Stimulated activated CD8-positive, alpha-beta memory T cell treated with anti-CD3 and anti-CD28 coated beads, Interleukin-12 subunit alpha, Interleukin-12 subunit beta, amount 100 ng/mL, for 1 hour (primary cell): Measurements from ENCODE around the gene CLASP1.
"Not testable (repeated sequence)": the region's sequence is repeated elsewhere in the genome, so short reads cannot be mapped to it uniquely, and the experiment has no call there.

Experiments used
- DNase-seq: peaks from one replicate; pipeline ENCODE4 v3.0.0-alpha.2; 2020; ENCODE audit warnings: low read depth

The CLASP1 gene

DNA sequence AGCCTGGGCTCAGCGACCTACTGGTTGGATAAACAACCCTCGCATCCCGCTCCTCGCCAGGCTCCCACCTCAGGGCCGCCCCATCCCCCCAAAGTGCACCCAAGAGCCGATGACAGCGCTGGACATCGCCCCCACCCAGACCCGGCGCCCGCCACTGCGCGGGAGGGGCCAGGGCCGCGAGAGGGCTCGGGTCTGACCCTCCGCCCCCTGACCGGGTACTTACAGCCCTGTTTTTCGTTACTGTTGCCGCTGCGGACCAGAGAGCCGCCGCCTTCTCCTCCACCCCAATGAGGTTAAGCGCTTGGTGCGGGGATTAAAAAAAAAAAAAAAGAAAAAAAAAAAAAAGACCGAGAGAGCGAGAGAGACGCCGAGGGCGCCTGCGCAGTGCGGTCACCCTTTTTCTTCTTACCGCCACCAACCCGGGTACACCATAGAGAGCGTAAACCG is at the start of gene CLASP1:
TSS of gene CLASP1 (minus strand) at position 314 of the 447 bp plus-strand sequence. CDS start 43,567 bp downstream, outside the sequence.
- peak; percentile 3 for DNase-seq

DNA sequence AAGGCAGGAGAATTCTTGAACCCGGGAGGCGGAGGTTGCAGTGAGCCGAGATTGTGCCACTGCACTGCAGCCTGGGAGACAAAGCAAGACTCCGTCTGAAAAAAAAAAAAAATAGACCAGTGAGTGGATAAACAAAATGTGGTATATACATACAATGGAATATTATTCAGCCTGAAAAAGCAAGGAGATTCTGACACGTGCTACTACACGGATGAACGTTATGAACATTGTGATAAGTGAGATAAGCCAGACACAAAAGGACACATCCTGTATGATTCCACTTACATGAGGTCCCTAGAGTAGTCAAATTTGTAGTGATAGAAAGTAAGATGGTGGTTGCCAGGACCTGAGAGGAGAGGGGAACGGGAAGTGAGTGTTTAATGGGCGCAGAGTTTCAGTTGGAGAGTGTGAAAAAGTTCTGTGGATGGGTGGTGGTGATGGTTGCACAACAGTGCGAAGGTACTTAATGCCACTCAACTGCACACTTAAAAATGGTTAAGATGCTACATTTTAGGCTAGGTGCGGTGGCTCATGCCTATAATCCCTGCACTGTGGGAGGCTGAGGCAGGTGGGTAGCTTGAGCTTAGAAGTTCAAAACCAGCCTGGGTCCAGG is 49.2 kb upstream of the CLASP1 start:
- no peak for DNase-seq

DNA sequence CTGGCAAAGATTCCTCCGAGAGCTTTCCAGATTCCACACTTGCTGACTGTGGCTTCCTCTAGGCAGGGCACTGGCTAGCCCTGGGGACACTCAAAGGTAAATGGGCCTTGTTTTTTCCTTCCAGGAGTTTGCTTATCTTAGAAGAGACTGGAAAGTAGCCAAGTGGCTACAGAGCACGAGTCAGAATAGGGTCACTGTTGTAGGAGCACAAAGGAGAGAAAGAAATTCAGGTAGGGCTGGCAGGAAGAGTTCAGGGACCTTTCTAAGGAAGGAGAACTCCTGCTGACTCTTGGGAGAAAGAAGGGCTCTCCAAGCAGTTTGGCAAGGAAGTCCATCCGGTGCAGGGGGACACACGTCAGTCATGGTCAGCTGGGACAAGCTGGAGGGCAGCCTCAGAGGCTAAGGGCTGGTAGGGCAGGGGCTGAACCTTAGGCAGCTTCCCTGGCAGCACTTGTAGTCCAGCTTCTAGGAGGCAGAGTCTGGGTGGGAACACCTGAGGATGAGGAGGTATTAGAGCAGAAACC is 47.9 kb upstream of the CLASP1 start:
- DNase-seq, result no peak

DNA sequence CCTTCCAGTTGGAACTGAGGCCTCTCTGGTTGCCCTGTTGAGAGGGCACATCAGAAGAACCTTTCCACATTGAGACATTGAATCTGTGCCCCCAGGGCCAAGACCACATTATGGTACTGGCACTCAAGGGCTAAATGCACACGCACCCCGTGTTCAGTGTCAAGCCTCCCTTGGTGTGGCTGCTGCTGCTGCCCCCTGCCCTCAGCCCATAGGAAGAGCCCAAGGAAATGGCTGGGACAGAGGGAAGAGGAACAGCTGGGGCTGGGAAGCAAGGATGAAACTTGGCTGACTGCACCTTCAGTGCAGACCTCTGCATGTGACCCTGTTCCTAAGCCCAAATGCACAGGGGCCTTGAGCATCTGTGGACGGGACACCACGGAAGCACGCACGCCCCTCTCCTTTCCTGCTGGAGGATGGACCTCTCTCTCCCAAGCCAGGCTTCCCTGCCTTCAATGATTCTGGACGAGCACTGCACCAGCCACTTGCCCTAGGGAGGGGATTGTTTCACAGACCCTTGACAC is 47.2 kb upstream of the CLASP1 start:
- no peak for DNase-seq

DNA sequence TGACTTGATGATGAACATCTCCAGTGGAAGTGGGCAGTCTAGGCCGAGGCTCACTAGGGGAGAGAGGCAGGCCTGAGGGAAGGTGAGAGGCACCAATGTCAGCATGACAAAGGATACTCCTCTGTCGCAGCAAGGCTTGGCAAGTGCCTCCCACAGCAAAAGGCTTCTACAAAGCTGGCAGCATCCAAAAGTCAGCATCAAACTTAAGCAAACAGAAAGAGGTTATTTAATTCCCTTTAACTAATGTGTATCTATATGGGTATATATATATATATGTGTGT is 45.8 kb upstream of the CLASP1 start:
- DNase-seq, result no peak

DNA sequence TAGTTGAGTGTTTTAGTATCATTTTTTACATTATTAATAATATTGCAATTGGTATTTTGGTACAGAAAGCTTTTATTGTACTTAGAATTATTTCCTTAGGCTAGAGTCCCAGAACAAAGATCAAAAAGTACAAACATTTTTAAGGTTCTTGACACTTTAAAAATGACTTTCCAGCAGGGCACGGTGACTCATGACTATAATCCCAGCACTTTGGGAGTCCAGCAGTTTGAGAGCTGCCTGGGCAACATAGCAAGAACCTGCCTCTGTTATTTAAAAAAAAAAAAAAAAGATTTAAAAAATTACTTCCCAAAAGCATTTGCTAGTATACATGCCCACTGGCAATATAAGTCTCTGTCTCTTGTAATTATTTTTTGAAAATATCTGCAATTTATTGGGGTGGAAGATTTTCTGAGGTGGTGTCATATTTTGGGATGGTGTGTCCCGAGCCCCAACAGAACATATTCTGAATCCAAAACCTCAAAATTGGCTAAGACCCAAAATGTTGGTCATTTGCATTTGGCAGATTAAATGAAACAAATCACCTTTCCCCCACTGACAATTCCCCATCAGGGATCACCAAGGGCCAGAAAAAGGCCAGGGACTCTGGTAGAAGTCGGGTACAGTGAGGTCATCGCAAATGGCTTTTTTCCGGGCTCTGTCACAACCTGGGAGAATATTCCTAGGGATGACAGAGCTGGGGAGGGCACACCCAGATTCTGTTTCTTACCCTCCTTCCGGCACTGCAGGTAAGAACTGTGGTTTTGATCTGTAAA is 45.3 kb upstream of the CLASP1 start:
- no peak for DNase-seq

DNA sequence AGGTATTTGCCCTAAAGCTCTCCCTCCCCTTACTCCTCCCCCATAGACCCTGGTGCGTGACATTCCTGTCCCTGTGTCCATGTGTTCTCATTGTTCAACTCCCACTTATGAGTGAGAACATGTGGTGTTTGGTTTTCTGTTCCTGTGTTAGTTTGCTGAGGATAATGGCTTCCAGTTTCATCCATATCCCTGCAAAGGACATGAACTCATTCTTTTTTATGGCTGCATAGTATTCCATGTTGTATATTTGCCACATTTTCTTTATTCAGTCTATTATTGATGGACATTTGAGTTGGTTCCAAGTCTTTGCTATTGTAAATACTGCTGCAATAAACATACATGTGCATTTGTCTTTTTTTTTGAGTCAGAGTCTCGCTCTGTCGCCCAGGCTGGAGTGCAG is 41.3 kb upstream of the CLASP1 start:
- DNase-seq, result not testable (repeated sequence)

DNA sequence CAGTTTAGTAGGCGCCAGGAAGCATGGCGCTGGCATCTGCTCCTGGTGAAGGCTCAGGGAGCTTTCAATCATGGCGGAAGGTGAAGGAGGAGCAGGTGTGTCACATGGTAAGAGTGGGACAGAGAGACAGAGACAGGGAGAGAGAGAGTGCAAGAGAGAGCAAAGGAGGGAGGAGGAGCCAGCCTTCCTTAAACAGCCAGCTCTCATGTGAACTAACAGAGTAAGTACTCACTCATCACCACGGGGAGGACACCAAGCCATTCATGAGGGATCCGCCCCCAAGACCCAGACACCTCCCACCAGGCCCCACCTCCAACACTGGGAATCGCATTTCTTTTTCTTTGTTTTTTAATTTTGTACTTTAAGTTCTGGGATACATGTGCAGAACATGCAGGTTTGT is 40.8 kb upstream of the CLASP1 start:
- DNase-seq, result no peak

DNA sequence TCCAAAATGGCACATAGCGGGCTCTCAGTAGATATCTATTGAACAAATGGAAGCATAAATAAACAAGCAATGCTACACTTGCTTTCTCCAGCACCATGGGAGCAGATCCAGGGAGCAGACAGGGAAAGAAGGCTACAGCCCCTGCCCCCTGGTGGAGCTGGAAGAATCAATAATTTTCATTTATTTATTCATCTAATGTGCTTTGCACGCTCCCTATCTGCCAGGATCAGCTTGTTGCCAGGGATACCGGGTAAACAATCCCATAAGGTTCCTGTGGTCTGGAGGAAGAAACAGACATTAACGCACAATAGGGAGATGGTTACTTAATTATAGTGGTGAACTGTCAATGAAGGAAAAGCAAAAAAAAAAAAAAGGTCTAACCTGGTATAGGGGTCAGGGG is 40.1 kb upstream of the CLASP1 start:
- no peak for DNase-seq

DNA sequence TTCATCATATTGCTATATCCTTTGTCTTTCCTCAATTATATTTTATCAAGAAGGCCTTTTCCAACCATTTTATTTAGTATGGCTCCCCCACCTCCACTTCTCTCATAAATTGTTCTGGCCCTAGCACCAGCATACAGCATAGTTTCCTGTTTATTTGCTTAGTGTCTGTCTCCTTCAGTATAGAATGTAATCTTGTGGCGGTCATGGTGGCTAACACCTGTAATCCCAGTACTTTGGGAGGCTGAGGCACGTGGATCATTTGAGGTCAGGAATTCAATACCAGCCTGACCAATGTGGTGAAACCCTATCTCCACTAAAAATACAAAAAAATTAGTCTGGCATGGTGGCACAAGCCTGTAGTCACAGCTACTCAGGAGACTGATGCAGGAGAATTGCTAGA is 39.6 kb upstream of the CLASP1 start:
- DNase-seq, result no peak

DNA sequence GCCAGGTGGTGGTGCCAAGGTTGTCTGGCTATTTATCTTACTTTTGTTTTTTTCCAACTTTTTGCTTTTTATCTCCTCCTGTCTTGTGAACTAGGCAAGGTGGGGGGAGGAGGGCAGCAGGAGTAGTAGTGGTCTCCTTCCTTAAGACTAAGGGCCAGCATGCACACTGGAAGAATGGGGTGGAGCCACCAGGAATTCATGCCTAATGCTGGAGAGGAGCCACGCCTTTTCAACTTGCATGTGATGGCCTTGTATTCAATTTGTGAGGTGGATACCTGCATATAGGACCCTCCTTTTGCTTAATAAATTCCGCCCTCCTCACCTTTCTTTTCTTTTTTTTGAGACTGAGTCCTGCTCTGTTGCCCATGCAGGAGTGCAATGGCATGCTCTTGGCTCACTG is 37.6 kb upstream of the CLASP1 start:
- DNase-seq, result no peak

DNA sequence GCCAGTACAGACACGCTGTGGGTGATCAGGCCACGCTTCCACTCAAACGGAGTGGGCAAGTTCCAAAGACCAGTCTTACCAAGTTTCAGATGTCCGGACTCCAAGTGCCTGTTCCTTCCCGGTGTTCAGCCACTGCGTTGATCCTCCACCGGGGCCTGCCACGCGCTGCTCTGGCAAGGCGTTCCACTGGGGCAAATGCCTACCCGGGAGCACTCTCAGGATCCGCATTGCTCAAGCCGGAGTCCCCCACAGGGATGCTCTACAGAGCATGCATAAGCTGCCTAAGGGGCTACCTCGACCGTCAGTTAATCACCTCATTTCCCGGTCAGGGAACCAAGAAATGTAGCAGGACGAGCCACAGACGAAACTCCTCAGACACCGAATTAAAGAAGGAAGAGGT is 37.0 kb upstream of the CLASP1 start:
- no peak for DNase-seq

DNA sequence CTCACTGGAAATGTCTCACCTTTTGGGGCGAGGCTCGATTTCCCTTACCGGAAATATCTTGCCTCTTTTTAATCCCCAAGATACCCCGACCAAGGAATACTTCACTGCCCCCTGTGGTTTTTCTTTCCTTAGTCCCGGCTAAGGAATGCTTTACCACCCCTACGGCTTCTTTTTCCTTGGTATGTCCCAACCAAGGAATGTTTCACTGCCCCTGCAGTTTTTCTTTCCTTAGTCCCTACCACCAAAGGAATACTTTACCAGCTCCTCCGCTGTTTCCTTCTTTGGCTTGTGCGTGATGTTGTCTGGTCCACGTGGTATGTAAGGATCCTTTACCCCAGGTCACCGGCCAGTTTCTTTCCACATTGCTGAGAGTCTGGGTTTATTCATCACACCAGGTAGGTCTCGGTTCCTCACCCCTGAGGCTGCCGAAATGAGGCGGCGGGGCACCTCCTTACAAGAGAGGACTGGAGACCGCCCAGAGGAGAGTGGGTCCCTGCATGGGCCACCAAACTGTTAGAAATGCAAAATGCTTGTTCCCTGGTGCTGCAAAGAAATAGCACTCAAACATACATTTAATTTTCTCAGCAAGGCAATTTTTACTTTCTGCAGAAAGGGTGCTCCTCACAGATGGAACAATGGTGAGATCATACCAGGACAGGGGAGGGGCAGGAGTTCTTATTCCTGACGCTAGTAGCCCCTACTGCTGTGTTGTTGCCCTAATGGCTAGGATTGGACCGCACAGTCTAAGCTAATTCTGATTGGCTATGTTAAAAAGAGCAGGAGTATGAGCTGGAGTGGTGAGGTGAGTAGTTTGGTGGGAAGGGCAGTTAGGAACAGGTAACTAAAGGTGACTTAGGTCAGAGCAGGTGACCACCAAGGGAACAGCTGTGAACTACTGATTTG is 33.4 kb upstream of the CLASP1 start:
- DNase-seq, result no peak

DNA sequence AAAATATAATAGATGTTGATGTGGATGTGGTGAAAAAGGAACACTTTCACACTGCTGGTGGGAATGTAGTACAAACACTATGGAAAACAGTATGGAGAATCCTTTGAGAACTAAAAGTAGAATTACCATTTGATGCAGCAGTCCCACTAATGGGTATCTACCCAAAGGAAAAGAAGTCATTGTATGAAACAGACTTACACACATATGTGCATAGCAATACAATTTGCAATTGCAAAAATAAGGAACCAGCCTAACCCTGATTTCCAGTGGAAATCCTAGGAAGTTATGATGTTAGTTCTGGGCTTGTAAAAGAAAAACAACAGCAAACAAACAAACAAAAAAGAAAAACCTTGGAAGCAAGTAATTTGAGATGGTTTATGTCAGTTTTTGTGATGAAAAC is 28.6 kb upstream of the CLASP1 start:
- DNase-seq, result no peak

DNA sequence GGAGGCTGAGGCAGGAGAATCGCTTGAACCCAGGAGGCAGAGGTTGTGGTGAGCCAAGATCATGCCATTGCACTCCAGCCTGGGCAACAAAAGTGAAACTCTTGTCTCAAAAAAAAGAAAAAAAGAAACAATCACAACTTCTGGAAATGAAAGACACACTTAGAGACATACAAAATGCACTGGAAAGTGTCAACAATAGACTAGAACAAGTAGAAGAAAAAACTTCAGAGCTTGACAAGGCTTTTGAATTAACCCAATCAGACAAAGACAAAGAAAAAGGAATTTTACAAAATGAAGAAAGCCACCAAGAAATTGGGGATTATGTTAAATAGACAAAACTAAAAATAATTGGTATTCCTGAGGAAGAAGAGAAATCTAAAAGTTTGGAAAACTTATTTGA is 22.4 kb upstream of the CLASP1 start:
- DNase-seq, result not testable (repeated sequence)

DNA sequence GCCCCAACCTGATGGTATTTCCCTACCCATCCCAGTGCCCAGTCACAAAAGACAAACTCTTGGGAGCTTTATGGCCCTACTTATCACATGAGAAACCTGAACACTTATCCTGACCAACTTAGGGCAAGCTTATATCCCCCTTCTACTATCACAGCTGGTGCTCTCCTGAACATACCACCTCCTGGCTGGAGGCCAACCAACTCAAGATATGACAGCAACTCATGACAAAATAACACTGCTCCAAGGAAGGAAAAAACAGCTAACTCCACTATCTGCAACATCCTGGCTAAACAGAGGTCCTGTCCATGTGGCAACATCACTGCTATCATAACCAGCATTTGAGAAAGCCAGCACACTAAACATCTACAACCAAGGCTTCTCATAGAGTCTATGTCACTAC is 20.9 kb upstream of the CLASP1 start:
- no peak for DNase-seq

DNA sequence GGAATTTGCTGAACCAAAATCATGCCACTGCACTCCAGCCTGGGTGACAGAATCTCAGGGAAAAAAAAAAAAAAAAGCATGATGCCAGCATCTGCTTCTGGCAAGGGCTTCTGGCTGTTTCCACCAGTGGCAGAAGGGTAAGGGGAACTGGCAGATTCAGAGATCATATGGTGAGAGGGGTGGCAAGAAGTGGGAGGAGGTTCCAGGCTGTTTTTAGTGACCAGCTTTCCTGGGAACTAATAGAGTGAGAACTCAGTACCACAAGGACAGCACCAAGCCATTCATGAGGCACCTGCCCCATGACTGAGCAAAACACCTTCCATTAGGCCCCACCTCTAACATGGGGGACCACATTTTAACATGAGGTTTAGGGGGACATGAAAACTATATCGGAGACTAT is 18.4 kb upstream of the CLASP1 start:
- no peak for DNase-seq

DNA sequence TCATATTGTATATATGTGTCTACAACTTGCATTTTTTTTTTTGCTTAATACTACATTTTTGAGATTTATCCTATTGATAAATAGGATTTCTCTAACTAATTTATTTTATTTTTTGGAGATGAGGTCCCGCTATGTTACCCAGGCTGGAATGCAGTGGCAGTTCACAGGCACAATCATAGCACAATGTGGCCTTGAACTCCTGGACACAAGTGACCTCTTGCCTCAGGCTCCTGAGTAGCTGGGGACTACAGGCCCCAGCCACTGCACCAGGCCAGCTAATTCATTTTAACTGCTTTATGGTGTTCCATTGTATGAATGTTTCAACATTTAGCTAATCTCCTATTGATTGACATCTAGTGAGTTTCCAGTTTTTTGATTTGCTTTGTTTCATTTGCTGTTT is 16.8 kb upstream of the CLASP1 start:
- no peak for DNase-seq

DNA sequence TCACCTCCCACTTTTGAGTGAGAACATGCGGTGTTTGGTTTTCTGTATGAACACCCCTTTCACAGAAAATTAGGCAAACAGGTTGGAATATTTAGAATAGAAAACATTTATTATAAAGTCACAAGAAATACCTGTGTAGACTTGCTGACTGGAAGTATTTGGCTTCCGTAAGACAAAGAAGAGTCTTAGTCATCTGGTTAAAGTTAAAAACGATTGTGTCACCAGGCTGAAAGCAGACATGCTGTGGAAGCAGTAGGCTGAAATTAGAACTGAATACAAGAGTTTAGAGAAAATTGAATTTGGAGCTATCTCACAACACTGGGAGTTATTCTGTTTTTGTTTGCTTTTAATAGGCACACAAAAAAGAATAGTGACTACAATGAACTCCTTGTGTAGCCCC is 16.2 kb upstream of the CLASP1 start:
- no peak for DNase-seq

DNA sequence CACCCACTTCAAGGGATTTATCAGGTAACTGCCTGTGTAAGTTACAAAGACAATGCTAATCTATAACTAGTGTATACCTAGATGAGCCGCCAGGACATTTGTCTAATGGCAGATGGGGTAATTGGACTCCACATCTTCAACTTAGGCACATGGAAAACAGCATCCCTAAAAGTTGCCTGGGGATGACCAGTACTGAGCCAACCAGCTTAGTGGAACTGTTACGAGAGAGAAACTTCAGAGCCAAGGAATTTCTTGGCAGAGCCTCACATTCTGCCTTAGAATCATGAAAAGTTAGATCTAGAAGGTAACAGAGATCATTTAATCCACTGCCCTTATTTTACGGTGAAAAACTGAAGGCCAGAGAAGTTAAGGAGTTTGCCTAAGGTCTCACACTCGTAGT is 15.5 kb upstream of the CLASP1 start:
- DNase-seq, result no peak

DNA sequence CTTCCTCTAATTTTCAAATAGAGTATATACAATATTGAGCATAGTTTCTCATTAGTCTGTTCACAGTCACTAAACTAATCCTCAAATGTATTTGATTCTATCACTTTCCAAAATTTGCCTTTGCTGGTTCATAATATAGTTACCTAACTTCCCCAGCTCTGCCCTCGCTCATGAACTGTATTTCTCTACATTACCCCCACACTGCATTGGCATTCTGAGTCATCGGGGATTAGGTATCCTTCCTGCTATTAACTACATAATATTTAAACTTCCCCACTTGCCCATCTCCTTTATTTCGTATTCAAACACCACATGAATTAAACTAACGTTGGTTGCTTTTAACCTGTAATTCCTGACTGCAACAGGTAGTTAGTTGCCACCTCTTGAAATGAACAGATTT is 14.8 kb upstream of the CLASP1 start:
- no peak for DNase-seq

DNA sequence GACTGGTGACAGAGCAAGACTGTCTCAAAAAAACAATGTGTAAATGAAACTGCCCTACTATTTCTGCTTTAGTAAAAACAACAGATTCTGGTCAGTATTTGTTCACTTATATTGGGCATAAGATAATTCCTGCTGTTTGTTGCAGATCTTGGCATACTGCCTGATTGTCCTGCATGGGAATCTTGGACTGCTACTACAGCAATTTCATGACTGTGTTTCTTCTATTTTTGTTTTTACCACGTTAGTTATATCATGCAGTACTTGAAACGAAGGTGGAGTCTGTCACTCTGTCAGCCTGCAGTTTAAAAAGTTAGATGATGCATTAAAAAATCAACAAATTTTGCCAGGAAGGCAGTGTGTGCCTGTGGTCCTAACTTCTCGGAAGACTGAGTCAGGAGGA is 14.2 kb upstream of the CLASP1 start:
- DNase-seq, result no peak

DNA sequence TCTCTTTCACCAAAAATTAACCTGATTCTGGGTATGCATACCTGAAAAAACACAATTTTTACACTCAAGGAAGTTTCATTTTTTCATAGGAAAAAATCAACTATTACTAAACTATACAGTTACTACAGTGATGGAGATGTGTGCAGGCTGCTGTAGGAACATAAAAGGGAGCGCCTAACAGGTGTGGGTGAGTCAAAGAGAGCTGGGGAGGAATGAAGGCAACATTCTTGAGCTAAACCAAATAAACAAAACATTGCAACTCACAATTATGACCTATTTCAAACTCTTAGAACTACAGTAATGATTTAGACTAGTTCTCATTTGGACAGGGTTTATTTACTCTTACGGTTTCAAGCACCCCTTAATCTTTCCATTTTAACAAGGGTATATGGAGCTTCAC is 13.4 kb upstream of the CLASP1 start:
- DNase-seq, result no peak
